C4-2B (cell line): ENCODE data around the gene PRR23E.

Source experiments
- CTCF ChIP-seq: fragments of 450-650 bp; conservative IDR thresholded peaks from 2 replicates; pipeline ENCODE4 v1.5.1; 2017; ENCODE audit warnings: mild to moderate bottlenecking
- ZFX ChIP-seq: fragments of 450-650 bp; IDR thresholded peaks from 2 replicates; pipeline ENCODE4 v1.6.1; 2017

- TF ChIP-seq CTCF (no peak), ZFX (no peak)
These were observed 25.6 kb downstream of the PRR23E start for GRCh38 chr3:127218454-127218922.
